SK-N-SH treated with all-trans-retinoic acid at 6 μM for 48 hours (cell line): ENCODE measurements around the gene SLC17A3.

Source experiments
- ARNTL ChIP-seq: fragments of 450-650 bp; formaldehyde crosslinking; IDR thresholded peaks from 2 replicates; pipeline ENCODE4 v1.5.0; 2020; ENCODE audit warnings: low read depth, mild to moderate bottlenecking, moderate library complexity, borderline replicate concordance
- BACH2 ChIP-seq: fragments of 250-450 bp; sonication (Bioruptor Pico); IDR thresholded peaks from 2 replicates; pipeline ENCODE4 v1.9.0; 2021; ENCODE audit warnings: mild to moderate bottlenecking, borderline replicate concordance
- PPARA ChIP-seq: fragments of 250-450 bp; sonication (Bioruptor Pico); IDR thresholded peaks from 2 replicates; pipeline ENCODE4 v1.5.0; 2020; ENCODE audit warnings: mild to moderate bottlenecking, borderline replicate concordance
- RARB ChIP-seq: fragments of 250-450 bp; sonication (Bioruptor Pico); IDR thresholded peaks from 2 replicates; pipeline ENCODE4 v1.8.0; 2021; ENCODE audit warnings: mild to moderate bottlenecking, moderate library complexity
- ZFP3 ChIP-seq: fragments of 250-450 bp; sonication (Bioruptor Pico); IDR thresholded peaks from 2 replicates; pipeline ENCODE4 v1.5.0; 2020; ENCODE audit warnings: mild to moderate bottlenecking, moderate library complexity
- ZNF565 ChIP-seq: fragments of 450-650 bp; formaldehyde crosslinking; conservative IDR thresholded peaks from 2 replicates; pipeline ENCODE4 v1.5.0; 2020; ENCODE audit warnings: low read depth, mild to moderate bottlenecking, moderate library complexity
- TF ChIP-seq, protein P1 (sequence below): fragments of 250-450 bp; sonication (Bioruptor Pico); IDR thresholded peaks from 2 replicates; pipeline ENCODE4 v1.5.1; 2021; ENCODE audit warnings: mild to moderate bottlenecking, moderate library complexity
- TF ChIP-seq, protein P2 (sequence below): fragments of 250-450 bp; sonication (Bioruptor Pico); IDR thresholded peaks from 2 replicates; pipeline ENCODE4 v1.8.0; 2020; ENCODE audit warnings: mild to moderate bottlenecking, moderate library complexity, borderline replicate concordance

DNA sequence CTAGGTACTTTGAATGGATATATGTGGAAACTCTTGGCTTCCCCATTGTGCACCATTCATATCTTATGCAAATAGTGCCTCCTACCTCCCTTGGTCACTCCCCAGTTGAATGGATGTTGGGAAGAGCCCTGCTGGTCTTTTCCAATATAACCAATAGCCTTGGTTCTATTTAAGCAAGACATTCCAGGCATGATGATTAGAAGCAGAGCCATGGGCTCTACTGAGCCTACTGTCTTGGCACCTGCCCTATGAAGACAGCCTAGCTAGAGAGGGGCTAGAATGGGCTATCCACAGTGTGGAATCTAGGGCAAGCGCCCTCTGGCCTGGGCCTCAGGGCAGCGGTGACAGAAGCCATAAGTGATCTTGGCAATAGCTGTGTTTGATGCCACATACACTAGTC lies 57.8 kb downstream of the SLC17A3 start:
- no peak for TF ChIP-seq ZNF565 (CRISPR knock-in tag)
- TF ChIP-seq ZFP3 (CRISPR knock-in tag) = no peak
- no peak for TF ChIP-seq PPARA (CRISPR knock-in tag)
- TF ChIP-seq, protein P1, sequence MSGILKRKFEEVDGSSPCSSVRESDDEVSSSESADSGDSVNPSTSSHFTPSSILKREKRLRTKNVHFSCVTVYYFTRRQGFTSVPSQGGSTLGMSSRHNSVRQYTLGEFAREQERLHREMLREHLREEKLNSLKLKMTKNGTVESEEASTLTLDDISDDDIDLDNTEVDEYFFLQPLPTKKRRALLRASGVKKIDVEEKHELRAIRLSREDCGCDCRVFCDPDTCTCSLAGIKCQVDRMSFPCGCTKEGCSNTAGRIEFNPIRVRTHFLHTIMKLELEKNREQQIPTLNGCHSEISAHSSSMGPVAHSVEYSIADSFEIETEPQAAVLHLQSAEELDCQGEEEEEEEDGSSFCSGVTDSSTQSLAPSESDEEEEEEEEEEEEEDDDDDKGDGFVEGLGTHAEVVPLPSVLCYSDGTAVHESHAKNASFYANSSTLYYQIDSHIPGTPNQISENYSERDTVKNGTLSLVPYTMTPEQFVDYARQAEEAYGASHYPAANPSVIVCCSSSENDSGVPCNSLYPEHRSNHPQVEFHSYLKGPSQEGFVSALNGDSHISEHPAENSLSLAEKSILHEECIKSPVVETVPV (CRISPR knock-in tag) = no peak
- TF ChIP-seq, protein P2, sequence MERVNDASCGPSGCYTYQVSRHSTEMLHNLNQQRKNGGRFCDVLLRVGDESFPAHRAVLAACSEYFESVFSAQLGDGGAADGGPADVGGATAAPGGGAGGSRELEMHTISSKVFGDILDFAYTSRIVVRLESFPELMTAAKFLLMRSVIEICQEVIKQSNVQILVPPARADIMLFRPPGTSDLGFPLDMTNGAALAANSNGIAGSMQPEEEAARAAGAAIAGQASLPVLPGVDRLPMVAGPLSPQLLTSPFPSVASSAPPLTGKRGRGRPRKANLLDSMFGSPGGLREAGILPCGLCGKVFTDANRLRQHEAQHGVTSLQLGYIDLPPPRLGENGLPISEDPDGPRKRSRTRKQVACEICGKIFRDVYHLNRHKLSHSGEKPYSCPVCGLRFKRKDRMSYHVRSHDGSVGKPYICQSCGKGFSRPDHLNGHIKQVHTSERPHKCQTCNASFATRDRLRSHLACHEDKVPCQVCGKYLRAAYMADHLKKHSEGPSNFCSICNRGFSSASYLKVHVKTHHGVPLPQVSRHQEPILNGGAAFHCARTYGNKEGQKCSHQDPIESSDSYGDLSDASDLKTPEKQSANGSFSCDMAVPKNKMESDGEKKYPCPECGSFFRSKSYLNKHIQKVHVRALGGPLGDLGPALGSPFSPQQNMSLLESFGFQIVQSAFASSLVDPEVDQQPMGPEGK (CRISPR knock-in tag) = no peak
- no peak for TF ChIP-seq BACH2 (CRISPR knock-in tag)
- TF ChIP-seq RARB (CRISPR knock-in tag) = no peak
- TF ChIP-seq ARNTL (CRISPR knock-in tag) = no peak
